HL-60 (cell line): ENCODE measurements around the gene TMEM59.

Source experiments
- DNase-seq, 2 experiments: peaks; one replicate each; pipeline ENCODE4 v3.0.0-alpha.2; 2010 to 2020; ENCODE audit warnings: low read depth in 1 of 2, low spot score in 1 of 2
- H3K27ac ChIP-seq: fragments of 250-450 bp; sonication (Bioruptor Pico); replicated peaks from 2 replicates; pipeline ENCODE4 v1.5.1; 2020; ENCODE audit warnings: mild to moderate bottlenecking, moderate library complexity
- H3K27me3 ChIP-seq: fragments of 250-450 bp; sonication (Bioruptor Pico); 2 replicates; pipeline ENCODE4 v1.5.1; 2021; ENCODE audit warnings: mild to moderate bottlenecking, moderate library complexity; ENCODE audit not compliant: insufficient read depth, poor library complexity, severe bottlenecking
- H3K4me3 ChIP-seq: replicated peaks from 2 replicates; pipeline ENCODE4 v1.5.1; 2011; ENCODE audit warnings: mild to moderate bottlenecking, control low read depth, low read length; ENCODE audit not compliant: insufficient read depth
- GABPA ChIP-seq: IDR thresholded peaks from 2 replicates; pipeline ENCODE4 v1.6.1; 2012; ENCODE audit warnings: low read depth
- POLR2AphosphoS5 ChIP-seq: IDR thresholded peaks from 2 replicates; pipeline ENCODE4 v1.6.1; 2012; ENCODE audit warnings: low read depth
- SPI1 ChIP-seq: IDR thresholded peaks from 2 replicates; pipeline ENCODE4 v1.6.1; 2012; ENCODE audit warnings: low read depth, mild to moderate bottlenecking, borderline replicate concordance
- long read RNA-seq: library from polyadenylated mRNA; unstranded; transcript quantifications from one replicate; pipeline ENCODE4 v2.0.0, GENCODE V29; 2020
- TF ChIP-seq, protein P1 (sequence below): IDR thresholded peaks from 2 replicates; pipeline ENCODE4 v1.6.1; 2012; ENCODE audit warnings: low read depth; ENCODE audit not compliant: insufficient replicate concordance
- TF ChIP-seq, protein P2 (sequence below): IDR thresholded peaks from one replicate; pipeline ENCODE4 v1.5.1; 2011; ENCODE audit warnings: low read length, control low read depth, inconsistent platforms; ENCODE audit not compliant: insufficient read depth

TMEM59 gene, protein sequence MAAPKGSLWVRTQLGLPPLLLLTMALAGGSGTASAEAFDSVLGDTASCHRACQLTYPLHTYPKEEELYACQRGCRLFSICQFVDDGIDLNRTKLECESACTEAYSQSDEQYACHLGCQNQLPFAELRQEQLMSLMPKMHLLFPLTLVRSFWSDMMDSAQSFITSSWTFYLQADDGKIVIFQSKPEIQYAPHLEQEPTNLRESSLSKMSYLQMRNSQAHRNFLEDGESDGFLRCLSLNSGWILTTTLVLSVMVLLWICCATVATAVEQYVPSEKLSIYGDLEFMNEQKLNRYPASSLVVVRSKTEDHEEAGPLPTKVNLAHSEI
- long read RNA-seq, full-length matches to known transcripts: 292 of 428 reads
- long read RNA-seq, partial matches to known transcripts: 2 of 428 reads
- long read RNA-seq, other reads (novel, unspliced or antisense): 134 of 428 reads

DNA sequence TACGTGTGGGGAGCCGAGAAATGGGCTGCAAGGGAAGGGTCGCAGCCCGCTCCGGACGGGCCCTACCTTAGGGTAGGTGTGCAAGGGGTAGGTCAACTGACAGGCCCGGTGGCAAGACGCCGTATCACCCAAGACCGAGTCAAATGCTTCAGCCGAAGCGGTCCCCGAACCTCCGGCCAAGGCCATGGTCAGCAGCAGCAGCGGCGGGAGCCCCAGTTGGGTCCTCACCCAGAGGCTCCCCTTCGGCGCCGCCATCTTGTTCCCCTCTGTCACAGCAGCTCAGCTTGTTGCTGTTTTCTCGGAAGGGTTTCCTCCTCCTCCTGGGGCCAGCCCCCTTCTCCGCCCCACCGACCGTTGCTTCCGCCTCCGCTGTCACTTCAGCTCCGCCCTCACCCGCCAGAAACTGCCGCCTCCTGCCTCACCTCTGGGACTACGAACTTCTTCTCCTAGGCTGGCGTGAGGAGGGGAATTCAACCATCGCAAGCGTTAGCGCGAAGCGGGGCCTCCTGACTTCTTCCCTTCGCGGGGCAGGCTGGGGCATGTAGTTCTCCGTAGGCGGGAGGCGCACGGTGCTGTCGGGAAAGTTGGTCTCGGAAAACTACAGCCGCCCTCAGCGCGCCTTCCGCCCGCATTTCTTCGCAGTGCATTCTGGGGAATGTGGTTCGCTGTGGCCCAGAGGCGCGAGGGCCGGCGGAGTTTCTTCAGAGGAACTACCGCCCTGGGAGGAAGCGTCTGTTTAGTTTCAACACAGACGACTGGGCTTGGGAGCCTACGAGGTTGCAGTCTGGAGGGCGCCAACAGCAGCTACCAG is at the start of gene TMEM59, which contains the start of gene TCEANC2:
TSS of gene TMEM59 (minus strand) at position 271 of the 811 bp plus-strand sequence. CDS start at position 255, 16 bp downstream.
TSS of gene TCEANC2 (plus strand) at position 675 of the 811 bp plus-strand sequence. CDS start 815 bp downstream, outside the sequence.
- TF ChIP-seq, protein P1, sequence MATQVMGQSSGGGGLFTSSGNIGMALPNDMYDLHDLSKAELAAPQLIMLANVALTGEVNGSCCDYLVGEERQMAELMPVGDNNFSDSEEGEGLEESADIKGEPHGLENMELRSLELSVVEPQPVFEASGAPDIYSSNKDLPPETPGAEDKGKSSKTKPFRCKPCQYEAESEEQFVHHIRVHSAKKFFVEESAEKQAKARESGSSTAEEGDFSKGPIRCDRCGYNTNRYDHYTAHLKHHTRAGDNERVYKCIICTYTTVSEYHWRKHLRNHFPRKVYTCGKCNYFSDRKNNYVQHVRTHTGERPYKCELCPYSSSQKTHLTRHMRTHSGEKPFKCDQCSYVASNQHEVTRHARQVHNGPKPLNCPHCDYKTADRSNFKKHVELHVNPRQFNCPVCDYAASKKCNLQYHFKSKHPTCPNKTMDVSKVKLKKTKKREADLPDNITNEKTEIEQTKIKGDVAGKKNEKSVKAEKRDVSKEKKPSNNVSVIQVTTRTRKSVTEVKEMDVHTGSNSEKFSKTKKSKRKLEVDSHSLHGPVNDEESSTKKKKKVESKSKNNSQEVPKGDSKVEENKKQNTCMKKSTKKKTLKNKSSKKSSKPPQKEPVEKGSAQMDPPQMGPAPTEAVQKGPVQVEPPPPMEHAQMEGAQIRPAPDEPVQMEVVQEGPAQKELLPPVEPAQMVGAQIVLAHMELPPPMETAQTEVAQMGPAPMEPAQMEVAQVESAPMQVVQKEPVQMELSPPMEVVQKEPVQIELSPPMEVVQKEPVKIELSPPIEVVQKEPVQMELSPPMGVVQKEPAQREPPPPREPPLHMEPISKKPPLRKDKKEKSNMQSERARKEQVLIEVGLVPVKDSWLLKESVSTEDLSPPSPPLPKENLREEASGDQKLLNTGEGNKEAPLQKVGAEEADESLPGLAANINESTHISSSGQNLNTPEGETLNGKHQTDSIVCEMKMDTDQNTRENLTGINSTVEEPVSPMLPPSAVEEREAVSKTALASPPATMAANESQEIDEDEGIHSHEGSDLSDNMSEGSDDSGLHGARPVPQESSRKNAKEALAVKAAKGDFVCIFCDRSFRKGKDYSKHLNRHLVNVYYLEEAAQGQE: no peak
- TF ChIP-seq POLR2AphosphoS5 (peak; percentile 74; the same call in 1 of the 2 replicates), SPI1 (peak; percentile 54; the same call in 1 of the 2 replicates), GABPA (peak; percentile 91)
- H3K4me3 ChIP-seq: peak within 1 kb of the TSS; percentile 99
- H3K27me3 ChIP-seq: no peaks in the 10 kb centered on the region
- peak; percentile 99 to 100 for DNase-seq
- H3K27ac ChIP-seq: peak within 1 kb of the TSS; percentile 95

DNA sequence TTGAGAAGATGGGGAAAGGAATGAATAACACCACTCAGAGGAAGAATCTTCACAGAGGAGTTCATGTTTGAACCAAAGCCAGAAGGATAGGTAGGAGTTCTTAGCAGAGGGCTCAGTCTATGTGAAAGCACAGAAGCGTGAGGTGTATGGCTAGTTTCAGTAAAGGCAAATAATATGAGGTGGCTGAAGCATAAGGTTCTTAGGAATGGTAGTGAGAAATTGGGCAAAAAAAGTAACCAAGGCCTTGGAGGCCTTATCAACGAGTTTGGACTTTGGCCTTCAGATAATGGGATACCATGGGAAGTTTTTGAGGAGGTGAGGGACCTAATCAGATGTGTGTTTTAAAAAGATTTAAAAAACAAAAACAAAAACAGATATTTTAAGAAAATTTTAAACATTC is 47.5 kb upstream of the TMEM59 start:
- H3K27me3 ChIP-seq: no peaks in the 10 kb centered on the region
- no peak overlapping the region for H3K4me3 ChIP-seq
- no peak for DNase-seq
- no peak overlapping the region for H3K27ac ChIP-seq
- TF ChIP-seq, protein P2, sequence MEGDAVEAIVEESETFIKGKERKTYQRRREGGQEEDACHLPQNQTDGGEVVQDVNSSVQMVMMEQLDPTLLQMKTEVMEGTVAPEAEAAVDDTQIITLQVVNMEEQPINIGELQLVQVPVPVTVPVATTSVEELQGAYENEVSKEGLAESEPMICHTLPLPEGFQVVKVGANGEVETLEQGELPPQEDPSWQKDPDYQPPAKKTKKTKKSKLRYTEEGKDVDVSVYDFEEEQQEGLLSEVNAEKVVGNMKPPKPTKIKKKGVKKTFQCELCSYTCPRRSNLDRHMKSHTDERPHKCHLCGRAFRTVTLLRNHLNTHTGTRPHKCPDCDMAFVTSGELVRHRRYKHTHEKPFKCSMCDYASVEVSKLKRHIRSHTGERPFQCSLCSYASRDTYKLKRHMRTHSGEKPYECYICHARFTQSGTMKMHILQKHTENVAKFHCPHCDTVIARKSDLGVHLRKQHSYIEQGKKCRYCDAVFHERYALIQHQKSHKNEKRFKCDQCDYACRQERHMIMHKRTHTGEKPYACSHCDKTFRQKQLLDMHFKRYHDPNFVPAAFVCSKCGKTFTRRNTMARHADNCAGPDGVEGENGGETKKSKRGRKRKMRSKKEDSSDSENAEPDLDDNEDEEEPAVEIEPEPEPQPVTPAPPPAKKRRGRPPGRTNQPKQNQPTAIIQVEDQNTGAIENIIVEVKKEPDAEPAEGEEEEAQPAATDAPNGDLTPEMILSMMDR: no peak
- TF ChIP-seq, protein P1: no peak
- TF ChIP-seq SPI1 (no peak), POLR2AphosphoS5 (no peak), GABPA (no peak)

DNA sequence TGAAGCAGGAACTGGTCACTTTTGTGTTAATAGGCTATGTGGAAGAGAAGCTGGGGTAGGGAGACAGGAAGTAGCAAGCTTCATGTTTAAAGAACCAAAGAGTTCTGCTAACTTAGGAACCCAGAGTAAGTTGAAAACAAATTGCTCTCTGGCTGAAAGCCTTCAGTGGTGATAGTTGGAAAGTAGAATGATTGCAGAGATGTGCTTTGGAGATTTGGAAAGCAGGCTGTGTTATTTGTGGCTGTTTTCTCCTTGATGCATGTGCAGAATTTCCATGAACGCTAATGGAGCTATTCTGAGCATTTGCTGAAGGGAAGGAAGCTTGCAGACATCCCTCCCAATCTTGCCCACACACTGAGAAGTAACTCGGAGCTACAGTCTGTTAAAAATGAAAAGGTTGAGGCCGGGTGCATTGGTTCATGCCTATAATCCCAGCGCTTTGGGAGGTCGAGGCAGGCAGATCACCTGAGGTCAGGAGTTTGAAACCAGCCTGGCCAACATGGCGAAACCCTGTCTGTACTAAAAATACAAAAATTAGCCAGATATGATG is 46.1 kb upstream of the TMEM59 start:
- H3K4me3 ChIP-seq: no peak overlapping the region
- no peaks in the 10 kb centered on the region for H3K27me3 ChIP-seq
- no peak for DNase-seq
- no peak overlapping the region for H3K27ac ChIP-seq
- TF ChIP-seq POLR2AphosphoS5 (no peak), SPI1 (no peak), GABPA (no peak)
- TF ChIP-seq, protein P1: no peak
- TF ChIP-seq, protein P2: no peak
